GM12874 (cell line): ENCODE data around the gene SP100.

Source experiments
- CTCF ChIP-seq: IDR thresholded peaks from 2 replicates; pipeline ENCODE4 v1.5.1; 2011; ENCODE audit warnings: low read depth, mild to moderate bottlenecking, control low read depth, low read length, moderate library complexity; ENCODE audit not compliant: insufficient read depth

The SP100 gene

GRCh38 chr2:230413479-230413878 is 2.5 kb upstream of the SP100 start:
- no peak for TF ChIP-seq CTCF

- TF ChIP-seq CTCF, result no peak
Measured at GRCh38 chr2:230414302-230414701, 1.7 kb upstream of the SP100 start.

GRCh38 chr2:230417436-230417835 is 1.4 kb downstream of the SP100 start:
- TF ChIP-seq CTCF, result no peak

- TF ChIP-seq CTCF, result no peak
Measured at GRCh38 chr2:230418341-230419016, 2.5 kb downstream of the SP100 start.

- TF ChIP-seq CTCF, result no peak
Measured at GRCh38 chr2:230419181-230419580, 3.2 kb downstream of the SP100 start.

GRCh38 chr2:230422149-230422548 is 6.1 kb downstream of the SP100 start:
- TF ChIP-seq CTCF, result no peak

- TF ChIP-seq CTCF, result no peak
Measured at GRCh38 chr2:230423851-230424458, 8.0 kb downstream of the SP100 start.

GRCh38 chr2:230425377-230425776 is 9.4 kb downstream of the SP100 start:
- no peak for TF ChIP-seq CTCF
